ENCODE data around the gene PRKAA1.

PRKAA1 gene

DNA sequence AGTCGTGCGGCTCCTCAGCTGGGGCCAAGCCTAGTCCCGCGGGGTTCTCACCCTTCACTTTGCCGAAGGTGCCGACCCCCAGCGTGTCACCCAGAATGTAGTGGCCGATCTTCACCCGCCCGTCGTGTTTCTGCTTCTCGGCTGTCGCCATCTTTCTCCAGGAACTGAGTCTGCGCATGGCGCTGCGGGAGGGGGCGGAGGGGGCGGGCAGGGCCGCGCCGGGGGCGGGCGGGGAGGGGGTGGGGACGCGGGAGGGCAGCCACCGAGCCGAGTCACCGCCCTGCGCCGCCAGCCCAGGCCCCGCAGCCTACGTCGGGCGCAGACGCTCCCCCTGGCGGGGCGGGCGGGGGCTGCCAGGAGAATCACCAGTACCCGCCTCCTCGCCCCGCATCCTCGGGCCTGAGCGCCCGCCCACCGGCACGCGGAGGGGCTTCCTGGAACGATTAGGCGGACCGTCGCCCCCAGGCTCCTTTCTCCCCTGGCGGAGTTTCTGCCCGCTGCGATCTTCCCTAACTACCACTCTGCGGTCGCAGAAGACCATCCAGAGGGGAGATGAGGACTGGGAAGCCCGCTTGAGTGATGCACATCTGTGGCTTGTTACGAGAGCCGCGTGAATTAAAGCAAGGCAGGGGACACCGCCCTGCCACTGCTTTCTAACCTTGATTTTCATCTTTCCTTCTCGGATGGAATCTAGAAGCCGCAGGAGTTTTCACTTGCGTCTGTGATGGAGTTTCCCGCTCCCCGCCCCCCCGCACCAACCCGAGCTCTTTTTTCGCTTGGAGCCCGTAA is at the start of gene PRKAA1:
Gene PRKAA1 (minus strand): TSS at position 363 of the 789 bp plus-strand sequence. CDS start 185 bp downstream, at position 178.
- peak; percentile 85 for DNase-seq (ENCODE audit: low read depth)

- no peak for DNase-seq (ENCODE audit: low read depth)
Observed at GRCh38 chr5:40847525-40847924, 49.4 kb upstream of the PRKAA1 start.

DNA sequence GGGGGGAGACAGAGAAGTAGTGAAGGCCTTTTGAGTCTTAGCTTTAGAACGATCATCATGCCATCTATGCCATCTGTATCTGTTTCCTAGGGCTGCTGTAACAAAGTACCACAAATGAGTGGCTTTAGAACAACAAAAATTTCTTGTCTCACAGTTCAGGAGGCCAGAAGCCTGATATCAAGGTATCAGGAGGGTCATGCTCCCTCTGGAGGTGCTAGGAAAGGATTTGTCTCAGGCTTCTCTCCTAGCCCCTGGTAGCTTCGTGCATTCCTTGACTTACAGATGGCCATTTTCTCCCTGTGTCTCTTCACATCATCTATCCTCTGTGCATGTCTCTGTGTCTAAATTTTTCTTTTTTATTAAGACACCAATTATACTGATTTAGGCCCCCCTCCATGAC is 48.2 kb upstream of the PRKAA1 start:
- DNase-seq (ENCODE audit: low read depth) = no peak

DNA sequence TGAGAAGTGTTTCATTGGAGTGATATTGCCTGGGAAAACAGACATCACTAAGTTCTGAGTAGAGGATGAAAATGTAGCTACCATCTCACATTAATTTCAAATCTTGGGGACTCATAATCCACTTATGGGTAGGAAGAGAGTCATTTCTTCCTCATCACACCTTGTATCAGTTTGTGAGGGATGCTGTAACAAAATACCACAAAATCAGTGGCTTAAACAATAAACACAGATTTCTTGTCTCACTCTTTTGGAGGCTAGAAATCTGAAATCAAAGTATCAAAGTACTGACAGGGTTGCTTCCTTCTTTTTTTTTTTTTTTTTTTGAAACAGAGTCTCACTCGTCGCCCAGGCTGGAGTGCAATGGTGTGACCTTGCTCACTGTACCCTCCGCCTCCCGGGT is 46.4 kb upstream of the PRKAA1 start:
- no peak for DNase-seq (ENCODE audit: low read depth)

GRCh38 chr5:40842351-40842750 is 44.2 kb upstream of the PRKAA1 start:
- DNase-seq (ENCODE audit: low read depth) = no peak

DNA sequence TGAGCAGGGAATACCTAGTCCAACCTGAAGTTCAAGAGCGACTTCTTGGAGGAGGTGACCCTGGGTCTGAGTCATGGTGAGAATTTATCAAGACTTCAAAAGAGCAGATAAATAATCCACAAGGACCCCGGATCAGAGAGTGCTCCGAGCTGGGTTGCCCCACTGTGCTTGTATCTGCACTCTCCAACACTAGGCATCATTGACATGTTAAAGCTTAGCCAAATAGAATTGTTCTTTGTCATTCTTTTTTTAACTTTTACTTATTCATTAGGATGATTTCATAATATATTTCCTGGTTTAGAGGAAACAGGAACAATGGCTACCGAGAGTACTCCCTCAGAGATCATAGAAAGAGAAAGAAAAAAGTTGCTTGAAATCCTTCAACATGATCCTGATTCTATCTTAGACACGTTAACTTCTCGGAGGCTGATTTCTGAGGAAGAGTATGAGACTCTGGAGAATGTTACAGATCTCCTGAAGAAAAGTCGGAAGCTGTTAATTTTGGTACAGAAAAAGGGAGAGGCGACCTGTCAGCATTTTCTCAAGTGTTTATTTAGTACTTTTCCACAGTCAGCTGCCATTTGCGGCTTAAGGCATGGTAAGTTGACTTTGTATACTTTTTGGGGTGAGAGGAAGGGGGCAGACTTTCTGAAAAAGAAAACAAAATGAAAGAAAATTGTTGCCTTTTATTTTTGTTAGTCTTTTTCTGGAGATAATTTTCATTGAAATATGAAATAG is 43.1 kb upstream of the PRKAA1 start, which contains the start of gene CARD6:
Gene CARD6 (plus strand): TSS at position 300 of the 738 bp plus-strand sequence. CDS start 16 bp downstream, at position 316.
- no peak for DNase-seq (ENCODE audit: low read depth)

GRCh38 chr5:40838086-40838485 is 39.9 kb upstream of the PRKAA1 start:
- no peak for DNase-seq (ENCODE audit: low read depth)

- DNase-seq (ENCODE audit: low read depth) = peak; percentile 80
Observed at GRCh38 chr5:40834849-40835787, 36.9 kb upstream of the PRKAA1 start, which contains the start of gene RPL37. RPL37 (minus strand) TSS chr5:40835222; CDS start chr5:40835185, 37 bp downstream.

DNA sequence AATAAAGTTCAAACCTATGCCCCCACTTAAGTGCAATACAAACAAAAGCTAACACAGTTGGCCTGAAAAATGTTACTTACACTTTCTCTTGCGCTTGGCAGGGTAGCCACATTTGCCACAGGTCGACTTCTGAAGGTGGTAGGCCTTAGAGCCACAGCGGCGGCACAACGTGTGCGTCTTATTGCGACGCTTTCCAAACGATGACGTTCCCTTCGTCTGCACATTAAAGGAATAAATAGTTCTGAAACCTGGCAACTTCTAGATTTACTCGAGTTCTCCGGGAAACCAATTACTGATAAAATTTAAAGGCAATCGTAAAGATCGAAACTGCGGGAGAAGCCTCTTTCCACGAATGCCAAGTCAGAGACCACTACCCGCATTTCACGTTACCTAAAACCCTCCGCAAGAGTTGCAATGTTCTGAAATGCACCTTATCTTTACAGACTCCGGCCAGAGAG is 36.2 kb upstream of the PRKAA1 start:
- peak; percentile 21 for DNase-seq (ENCODE audit: low read depth)

DNA sequence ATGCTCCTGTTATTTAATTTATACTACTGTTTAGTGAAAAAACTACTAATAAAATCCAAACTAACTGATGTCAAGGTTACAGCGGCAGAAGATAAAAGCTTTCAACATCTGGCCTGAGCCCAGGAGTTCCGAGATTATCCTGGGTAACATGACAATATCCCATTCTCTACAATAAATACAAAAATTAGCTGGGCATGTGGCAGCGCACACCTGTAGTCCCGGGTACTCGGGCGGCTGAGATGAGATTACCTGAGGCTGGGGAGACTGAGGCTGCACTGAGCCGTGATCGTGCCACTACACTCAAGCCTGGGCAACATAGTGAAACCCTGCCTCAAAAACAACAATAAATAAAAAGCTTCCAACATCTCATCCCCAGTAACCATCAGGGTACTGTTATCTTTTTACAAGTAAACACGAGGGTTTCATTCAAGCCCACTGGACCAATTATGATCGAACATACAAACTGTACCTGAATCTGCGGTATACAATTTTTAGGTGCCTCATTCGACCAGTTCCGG is 35.6 kb upstream of the PRKAA1 start:
- no peak for DNase-seq (ENCODE audit: low read depth)

DNA sequence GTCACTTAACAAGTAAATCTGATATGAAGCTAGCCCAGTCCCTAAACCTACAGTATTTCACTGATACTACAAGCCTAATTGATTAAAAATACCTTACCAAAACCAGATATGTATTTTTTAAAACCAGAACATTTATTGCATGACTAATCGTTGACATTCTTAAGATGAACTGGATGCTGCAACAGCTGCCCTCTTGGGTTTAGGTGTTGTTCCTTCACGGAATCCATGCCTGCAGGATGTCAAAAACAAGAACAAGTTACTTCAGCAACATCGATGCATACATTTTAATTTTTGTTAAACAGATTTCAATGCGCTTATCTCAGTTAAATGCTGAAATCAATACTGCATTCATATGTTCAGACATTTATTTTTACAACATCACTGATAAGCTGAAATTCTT is 34.2 kb upstream of the PRKAA1 start:
- no peak for DNase-seq (ENCODE audit: low read depth)

DNA sequence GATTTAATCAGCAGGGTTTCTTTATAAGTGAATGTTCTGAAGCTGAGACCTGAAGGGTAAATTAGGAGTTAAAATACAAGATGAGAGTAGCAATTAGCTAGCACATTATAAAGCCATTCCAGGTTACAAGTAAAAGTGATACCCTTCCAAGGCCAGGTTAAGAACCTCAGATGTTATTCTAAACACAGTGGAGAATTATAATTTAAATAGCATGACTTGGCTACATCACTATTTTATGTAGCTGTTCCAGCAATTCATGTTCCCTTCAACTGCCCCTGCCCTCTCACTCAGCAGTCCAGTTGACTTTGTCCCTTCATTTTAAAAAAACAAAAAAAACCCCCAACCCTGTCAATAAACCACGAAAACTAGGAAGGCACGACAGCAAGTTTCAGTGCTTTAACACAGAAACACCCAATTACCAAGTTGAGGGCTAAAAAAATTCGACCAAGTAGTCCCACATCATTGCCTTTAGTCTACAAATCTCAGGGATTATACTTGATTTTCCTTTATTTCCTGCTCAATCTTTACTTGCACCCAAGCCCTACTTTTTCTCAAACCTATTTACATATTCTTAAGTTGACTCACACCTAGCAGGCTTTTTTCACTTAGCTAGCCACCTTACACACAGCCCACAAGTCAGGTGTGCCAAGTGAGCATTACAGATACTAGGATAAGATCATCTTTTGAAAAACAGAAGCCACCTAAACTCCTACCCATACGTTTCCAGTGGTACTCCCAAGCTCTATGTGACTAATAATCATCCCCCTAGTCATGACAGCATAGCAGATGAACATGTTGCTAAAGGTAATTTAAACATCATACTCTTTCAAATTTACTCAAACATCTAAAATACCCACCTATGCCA is 33.4 kb upstream of the PRKAA1 start:
- DNase-seq (ENCODE audit: low read depth) = no peak

DNA sequence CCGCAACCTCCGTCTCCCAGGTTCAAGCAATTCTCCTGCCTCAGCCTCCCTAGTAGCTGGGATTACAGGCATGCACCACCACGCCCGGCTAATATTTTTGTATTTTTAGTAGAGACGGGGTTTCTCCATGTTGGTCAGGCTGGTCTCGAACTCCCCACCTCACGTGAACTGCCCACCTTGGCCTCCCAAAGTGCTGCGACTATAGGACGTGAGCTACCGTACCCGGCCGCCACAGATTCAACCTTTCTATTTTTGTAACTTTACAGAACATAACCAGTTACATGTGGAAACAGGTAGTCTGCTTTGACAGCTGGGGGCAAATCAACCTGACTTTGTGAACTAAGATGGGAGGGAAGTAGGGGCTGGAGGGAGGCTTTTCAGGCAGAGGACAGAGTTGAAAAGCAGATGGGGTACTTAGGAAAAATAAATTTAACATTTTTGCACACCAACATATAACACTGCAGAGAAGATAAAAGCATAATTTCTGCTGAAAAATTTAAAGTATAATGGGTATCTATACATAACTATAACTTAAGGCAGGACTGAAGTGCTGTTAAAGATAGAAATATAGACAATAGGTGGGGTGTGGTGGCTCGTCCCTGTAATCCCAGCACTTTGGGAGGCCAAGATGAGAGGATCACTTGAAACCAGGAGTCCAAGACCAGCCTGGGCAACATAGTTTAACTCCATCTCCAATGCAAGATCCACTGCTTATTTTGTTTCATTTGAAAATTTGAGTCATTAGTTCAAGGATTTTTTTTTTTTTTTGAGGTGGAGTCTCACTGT is 31.8 kb upstream of the PRKAA1 start:
- DNase-seq (ENCODE audit: low read depth) = no peak

GRCh38 chr5:40828690-40829661 is 30.8 kb upstream of the PRKAA1 start:
- DNase-seq (ENCODE audit: low read depth) = no peak

DNA sequence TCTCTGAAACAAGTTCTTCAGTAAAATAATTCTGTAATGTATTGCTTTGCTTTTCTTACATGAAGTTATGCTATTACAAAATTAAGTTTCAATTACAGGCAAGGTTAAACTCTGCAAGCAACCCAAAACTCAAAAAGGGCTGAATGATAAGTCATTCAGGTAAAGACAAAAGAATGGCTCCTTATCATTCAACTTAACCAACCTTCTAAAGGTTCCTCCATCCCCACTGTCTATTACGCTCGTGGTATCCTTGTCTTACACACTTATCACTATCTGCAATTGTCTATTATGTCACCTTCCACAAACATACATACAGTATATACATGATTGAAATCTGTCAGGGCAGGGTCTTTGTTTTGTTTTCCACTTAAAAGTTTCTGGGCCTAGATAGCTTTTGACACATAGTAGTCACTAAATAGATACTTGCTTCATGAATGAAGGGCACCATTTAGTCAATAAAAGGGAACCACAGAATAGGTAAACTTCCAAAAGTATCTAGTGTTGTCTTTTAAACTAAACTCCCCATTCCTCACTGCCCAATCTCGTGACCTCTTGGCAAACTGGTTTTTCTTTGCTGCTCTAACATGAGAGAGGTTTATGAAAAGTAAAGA is 30.0 kb upstream of the PRKAA1 start:
- DNase-seq (ENCODE audit: low read depth) = no peak

DNA sequence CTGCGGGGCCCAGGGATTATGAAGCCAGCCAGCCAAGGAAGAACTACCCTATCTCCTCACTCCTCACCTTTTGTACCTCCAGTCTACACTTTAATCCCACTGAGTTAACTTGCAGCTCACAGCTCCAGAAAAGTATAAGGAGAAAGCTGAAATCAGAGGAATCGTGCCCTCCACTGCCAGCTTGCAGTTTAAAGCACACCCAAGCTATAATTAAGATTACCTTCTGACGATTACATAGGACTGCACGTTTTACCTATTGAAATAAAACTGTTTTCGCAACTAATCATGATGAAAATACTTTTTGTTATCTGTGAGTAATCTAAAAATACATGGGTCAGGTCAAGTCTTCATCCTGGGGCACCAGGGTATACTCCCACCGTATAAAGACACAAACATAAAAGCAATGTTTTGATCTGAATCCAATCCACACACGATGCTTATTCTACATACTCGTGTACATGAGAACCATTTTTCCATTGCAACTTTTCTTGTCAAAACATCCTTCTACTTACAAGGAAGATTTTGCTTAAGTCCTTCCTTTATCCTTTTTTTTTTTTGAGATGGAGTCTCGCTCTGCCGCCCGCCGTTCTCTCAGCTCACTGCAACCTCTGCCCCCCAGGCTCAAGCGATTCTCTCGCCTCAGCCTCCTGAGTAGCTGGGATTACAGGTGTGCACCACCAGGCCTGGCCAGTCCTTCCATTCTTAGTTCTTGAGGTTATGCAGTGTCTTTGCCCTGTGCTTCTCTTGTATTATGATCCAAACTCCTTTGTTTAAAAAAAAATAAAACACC is 29.2 kb upstream of the PRKAA1 start:
- no peak for DNase-seq (ENCODE audit: low read depth)

- DNase-seq (ENCODE audit: low read depth) = no peak
Observed at GRCh38 chr5:40826489-40827187, 28.5 kb upstream of the PRKAA1 start.

Measured in stimulated activated CD8-positive, alpha-beta memory T cell treated with anti-CD3 and anti-CD28 coated beads, Interleukin-12 subunit alpha, Interleukin-12 subunit beta, amount 100 ng/mL, for 4 hours (primary cell).